MV-4-11 (cell line): Measurements from ENCODE around the gene ARMC3.
"Not testable (repeated sequence)": the region's sequence is repeated elsewhere in the genome, so short reads cannot be mapped to it uniquely, and the experiment has no call there.

Source experiments
- DNase-seq: peaks from one replicate; lab custom pipeline; 2025; lab: John Stamatoyannopoulos, UW

ARMC3 gene

GRCh38 chr10:22927166-22927565 is 687 bp upstream of the ARMC3 start:
- DNase-seq = no peak

DNA sequence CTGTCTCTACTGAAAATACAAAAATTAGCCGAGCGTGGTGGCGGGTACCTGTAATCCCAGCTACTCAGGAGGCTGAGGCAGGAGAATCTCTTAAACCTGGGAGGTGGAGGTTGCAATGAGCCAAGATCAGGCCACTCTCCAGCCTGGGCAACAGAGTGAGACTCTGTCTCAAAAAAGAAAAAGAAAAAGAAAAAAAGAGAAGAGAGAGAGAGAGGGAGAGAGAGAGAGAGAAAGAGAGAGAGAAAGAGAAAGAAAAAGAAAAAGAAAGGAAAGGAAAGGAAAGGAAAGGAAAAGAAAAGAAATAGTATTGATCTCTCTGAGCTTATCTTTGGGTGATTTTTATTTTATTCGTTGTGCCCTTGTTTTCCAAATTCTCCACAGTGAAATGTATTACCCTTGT is 1.2 kb downstream of the ARMC3 start:
- DNase-seq = not testable (repeated sequence)

DNA sequence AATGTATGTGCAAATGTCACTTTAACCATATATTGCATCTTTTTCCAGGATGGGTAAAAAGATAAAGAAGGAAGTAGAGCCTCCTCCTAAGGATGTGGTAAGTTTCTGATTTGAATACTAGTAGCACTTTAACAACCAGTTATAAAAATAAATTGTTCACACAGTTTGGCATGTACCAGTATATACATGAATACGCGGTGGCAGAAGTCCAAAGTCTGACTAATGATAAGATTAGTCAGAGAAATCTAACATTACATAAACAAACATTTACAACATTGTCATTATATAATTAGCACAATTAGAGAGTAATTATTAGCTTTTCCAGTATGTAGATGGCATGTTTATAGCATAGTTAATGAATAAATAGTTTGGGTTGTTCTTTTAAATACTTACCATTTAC is 4.1 kb downstream of the ARMC3 start:
- no peak for DNase-seq

- DNase-seq = no peak
Measured at GRCh38 chr10:22932626-22933370, 4.9 kb downstream of the ARMC3 start.

GRCh38 chr10:22934726-22935125 is 6.9 kb downstream of the ARMC3 start:
- no peak for DNase-seq

GRCh38 chr10:22942437-22942836 is 14.6 kb downstream of the ARMC3 start:
- DNase-seq = no peak

GRCh38 chr10:22945934-22946673 is 18.3 kb downstream of the ARMC3 start:
- no peak for DNase-seq

GRCh38 chr10:22954970-22955369 is 27.1 kb downstream of the ARMC3 start:
- no peak for DNase-seq

DNA sequence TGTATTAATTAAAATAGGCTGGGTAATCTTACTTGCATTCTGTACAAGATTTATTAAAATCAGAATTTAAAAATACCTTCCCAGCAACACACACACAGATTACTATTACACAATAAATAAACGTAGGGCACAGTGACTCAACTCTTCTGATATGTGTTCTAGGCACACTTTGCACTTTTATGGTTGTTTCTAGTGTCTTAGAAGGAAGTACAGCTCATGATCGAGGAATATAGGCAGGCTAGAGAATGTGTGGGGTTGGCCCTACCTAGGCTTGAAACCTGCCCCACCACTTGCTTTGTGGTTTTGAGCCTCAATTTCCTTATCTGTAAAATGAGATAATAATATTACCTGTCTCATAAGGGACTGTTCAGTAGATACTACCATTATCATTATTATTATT is 30.5 kb downstream of the ARMC3 start:
- DNase-seq = no peak

GRCh38 chr10:22959292-22959691 is 31.4 kb downstream of the ARMC3 start:
- no peak for DNase-seq

DNA sequence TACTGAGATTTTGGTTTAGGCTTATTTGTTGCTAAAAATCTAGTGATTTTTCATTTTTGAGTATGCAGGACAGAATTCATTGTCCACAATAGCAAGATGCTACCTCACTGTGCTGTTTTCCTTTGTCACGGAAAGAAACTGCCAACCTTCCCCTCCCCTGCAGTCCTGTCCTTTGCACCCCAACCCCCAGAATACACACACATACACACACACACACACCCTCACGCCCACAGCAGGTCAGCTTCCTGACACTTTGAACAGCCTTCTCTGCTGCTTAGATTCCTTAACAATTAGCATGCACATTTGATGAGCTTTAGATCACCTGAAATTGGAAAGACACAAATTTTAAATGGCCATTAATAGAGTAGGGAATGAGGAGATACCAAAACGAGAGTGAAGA is 32.1 kb downstream of the ARMC3 start:
- DNase-seq = no peak

GRCh38 chr10:22962817-22963216 is 35.0 kb downstream of the ARMC3 start:
- no peak for DNase-seq

GRCh38 chr10:22969704-22970103 is 41.9 kb downstream of the ARMC3 start:
- DNase-seq = no peak

DNA sequence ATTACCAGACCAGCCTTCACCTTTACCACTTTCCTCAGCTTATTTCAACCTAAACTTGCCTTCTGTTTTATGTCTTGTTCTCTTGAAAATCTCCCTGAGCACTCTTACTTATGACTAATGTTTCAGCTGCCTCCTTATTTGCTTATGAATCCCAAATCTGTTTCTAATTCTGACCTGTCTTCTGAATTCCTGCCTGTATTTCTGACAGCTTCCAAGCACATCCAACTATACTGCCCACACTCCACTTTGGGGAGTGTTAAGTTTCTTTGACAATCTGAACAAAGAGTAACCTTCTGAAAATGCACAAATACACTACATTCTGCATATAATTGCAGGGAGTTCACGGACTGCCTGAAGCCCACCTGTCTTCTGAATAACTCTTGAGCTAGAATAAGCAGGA is 48.7 kb downstream of the ARMC3 start:
- DNase-seq = no peak

GRCh38 chr10:22977751-22978150 is 49.9 kb downstream of the ARMC3 start:
- DNase-seq = no peak

DNA sequence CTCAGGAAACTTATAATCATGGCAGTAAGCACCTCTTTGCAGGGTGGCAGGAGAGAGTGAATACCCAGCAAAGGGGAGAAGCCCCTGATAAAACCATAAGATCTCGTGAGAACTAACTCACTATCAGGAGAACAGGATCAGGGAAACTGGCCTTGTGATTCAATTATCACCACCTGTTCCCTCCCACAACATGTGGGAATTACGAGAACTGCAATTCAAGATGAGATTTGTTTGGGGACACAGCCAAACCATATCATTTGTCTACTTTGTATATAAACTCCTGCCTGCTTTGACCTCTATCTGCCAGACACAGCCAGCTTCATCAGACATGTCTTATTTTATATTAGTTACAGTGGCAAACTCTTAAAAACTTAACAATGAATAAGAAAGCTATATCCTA is 50.4 kb downstream of the ARMC3 start:
- no peak for DNase-seq

GRCh38 chr10:22978918-22979317 is 51.1 kb downstream of the ARMC3 start:
- DNase-seq = no peak

- DNase-seq = no peak
Measured at GRCh38 chr10:22980822-22981221, 53.0 kb downstream of the ARMC3 start.

DNA sequence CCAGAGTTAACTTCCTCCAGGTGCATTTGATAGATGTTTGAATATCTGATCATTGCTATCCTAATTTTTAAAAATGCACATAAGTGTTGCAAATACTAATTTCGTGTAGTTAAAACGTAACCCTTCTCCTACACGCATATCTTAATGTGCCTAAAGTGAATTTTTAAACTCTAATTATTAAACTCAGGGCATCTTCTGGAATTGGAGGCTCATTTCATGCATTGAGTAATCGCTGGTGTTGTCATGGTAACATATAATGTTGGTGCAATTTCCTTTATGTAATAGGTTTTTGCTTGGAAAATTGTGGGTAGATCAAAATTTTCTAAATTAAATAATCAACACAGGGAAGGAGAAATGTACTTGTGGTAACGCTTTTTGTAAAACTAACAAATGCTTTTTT is 56.2 kb downstream of the ARMC3 start:
- DNase-seq = peak; percentile 34

GRCh38 chr10:22986771-22987542 is 59.1 kb downstream of the ARMC3 start:
- peak; percentile 56 for DNase-seq

GRCh38 chr10:22988581-22989360 is 60.9 kb downstream of the ARMC3 start:
- peak; percentile 34 for DNase-seq

GRCh38 chr10:22990443-22990842 is 62.6 kb downstream of the ARMC3 start:
- DNase-seq = no peak
